ENCODE measurements around the gene RPL29. TPM values are rescaled to one million over a fixed set of nuclear protein-coding genes. Genes with fewer than 3 reads are reported as not detected.

RPL29 gene
- total RNA-seq, 4 donors from 2014 or later, result 1,428 to 2,708 (median 2,246) TPM

- TF ChIP-seq POLR2AphosphoS5 (IDR thresholded peaks at IDR 0.05), result no peak
- no peak for TF ChIP-seq POLR2A (IDR thresholded peaks at IDR 0.05)
- TF ChIP-seq, protein P1, sequence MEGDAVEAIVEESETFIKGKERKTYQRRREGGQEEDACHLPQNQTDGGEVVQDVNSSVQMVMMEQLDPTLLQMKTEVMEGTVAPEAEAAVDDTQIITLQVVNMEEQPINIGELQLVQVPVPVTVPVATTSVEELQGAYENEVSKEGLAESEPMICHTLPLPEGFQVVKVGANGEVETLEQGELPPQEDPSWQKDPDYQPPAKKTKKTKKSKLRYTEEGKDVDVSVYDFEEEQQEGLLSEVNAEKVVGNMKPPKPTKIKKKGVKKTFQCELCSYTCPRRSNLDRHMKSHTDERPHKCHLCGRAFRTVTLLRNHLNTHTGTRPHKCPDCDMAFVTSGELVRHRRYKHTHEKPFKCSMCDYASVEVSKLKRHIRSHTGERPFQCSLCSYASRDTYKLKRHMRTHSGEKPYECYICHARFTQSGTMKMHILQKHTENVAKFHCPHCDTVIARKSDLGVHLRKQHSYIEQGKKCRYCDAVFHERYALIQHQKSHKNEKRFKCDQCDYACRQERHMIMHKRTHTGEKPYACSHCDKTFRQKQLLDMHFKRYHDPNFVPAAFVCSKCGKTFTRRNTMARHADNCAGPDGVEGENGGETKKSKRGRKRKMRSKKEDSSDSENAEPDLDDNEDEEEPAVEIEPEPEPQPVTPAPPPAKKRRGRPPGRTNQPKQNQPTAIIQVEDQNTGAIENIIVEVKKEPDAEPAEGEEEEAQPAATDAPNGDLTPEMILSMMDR (IDR thresholded peaks at IDR 0.05), result no peak
- no peak for TF ChIP-seq EP300 (IDR thresholded peaks at IDR 0.05)
- Histone ChIP-seq H3K4me3 (no peak overlapping the region), H3K27ac (peak overlapping the region; percentile 68), H3K4me1 (peaks cover 60% of the 10 kb centered on the region), H3K27me3 (no peaks in the 10 kb centered on the region), H3K9me3 (no peaks in the 10 kb centered on the region), H3K36me3 (no peaks in the 10 kb centered on the region)
- no peak for DNase-seq (ENCODE audit: low spot score in 2 of 2)
- WGBS, result 84% methylated on average over 8 of the region's 8 CpGs
These were observed 44.9 kb upstream of the RPL29 start for GRCh38 chr3:52040600-52040999.

- H3K4me3 ChIP-seq, result no peak overlapping the region
- H3K4me1 ChIP-seq, result peaks cover 52% of the 10 kb centered on the region
- H3K27ac ChIP-seq, result peak overlapping the region; percentile 75
- TF ChIP-seq, protein P1 (IDR thresholded peaks at IDR 0.05), result no peak
- TF ChIP-seq POLR2A (IDR thresholded peaks at IDR 0.05), result no peak
- peak in 1 of 2 donors; percentile 87 for DNase-seq (ENCODE audit: low spot score in 2 of 2)
- no peaks in the 10 kb centered on the region for H3K9me3 ChIP-seq
- WGBS, result 50% methylated on average over 1 of the region's 17 CpGs
- H3K27me3 ChIP-seq, result no peaks in the 10 kb centered on the region
- no peaks in the 10 kb centered on the region for H3K36me3 ChIP-seq
These were observed 44.2 kb upstream of the RPL29 start for GRCh38 chr3:52039846-52040245.

DNA sequence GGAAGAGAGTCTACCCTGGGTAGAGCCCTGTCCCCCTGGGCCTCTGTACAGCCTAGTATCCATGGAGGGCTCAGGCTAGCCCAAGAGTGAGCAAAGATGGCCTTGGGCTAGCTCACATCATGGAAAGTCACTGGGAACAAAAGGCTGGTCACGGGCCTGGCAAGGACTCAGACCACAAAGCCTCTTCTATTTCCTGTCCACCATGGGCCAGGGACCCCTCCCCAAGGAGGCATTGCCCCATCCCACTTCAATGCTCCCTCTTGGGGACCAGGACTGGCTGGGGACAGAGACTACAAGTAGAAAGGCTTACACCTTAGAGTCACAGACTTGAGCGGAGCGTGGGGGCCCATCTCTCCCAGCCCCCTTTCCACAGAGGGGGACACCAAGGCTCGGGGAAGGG, 43.7 kb upstream of the RPL29 start:
- Histone ChIP-seq H3K27ac (peak overlapping the region; percentile 75), H3K9me3 (no peaks in the 10 kb centered on the region), H3K4me3 (no peak overlapping the region), H3K4me1 (peaks cover 48% of the 10 kb centered on the region), H3K27me3 (no peaks in the 10 kb centered on the region), H3K36me3 (no peaks in the 10 kb centered on the region)
- TF ChIP-seq POLR2A (IDR thresholded peaks at IDR 0.05) (no peak), POLR2AphosphoS5 (IDR thresholded peaks at IDR 0.05) (no peak), EP300 (IDR thresholded peaks at IDR 0.05) (no peak)
- TF ChIP-seq, protein P1 (IDR thresholded peaks at IDR 0.05), result no peak
- 80% methylated on average over 4 of the region's 4 CpGs for WGBS
- DNase-seq (ENCODE audit: low spot score in 2 of 2), result no peak

DNA sequence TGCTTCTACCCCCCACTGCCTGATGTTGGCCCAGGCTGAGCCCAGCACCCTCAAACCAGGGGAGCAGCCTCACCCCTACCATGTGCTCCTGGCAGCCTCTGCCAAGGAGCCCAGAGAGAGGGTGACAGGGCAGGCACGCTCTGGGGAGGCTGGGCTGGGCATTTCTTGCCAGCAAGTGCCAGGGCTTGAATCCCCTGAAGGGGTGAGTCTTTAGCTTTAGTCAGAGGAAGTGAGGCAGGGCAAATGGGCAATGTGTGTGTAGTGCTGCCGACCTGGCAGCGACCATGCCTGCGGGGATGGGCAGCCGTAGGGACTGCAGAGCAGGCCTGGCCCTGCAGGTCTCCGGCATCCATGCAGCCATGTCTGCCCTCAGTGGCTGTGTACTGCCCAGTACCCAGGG, 42.5 kb upstream of the RPL29 start:
- no peaks in the 10 kb centered on the region for H3K27me3 ChIP-seq
- 76% methylated on average over 5 of the region's 6 CpGs for WGBS
- H3K4me3 ChIP-seq, result no peak overlapping the region
- DNase-seq (ENCODE audit: low spot score in 2 of 2), result no peak
- H3K27ac ChIP-seq, result no peak overlapping the region
- H3K4me1 ChIP-seq, result peaks cover 48% of the 10 kb centered on the region
- TF ChIP-seq POLR2A (IDR thresholded peaks at IDR 0.05), result no peak
- H3K9me3 ChIP-seq, result no peaks in the 10 kb centered on the region
- H3K36me3 ChIP-seq, result no peaks in the 10 kb centered on the region

DNA sequence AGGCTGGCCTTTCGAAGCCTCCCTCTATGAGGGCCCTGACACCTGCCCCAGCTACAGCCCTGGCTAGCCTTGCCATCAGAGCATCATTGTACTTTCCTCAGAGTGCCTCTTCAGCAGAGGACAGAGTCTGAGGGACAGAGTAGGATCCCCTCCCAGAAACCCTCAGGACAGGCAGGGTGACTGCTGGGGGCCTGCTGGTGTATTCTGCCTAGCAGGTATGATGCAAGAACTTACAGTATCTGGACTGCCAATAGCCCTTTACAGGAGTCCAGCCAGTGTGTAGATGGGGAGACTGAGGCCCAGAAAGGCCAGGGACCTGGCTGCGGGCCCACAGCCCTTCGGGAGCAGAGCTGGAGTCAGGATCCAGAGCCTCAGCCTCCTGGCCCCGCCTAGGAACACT, 41.6 kb upstream of the RPL29 start:
- peaks cover 58% of the 10 kb centered on the region for H3K4me1 ChIP-seq
- no peaks in the 10 kb centered on the region for H3K27me3 ChIP-seq
- TF ChIP-seq POLR2AphosphoS5 (IDR thresholded peaks at IDR 0.05) (no peak), POLR2A (IDR thresholded peaks at IDR 0.05) (no peak), EP300 (IDR thresholded peaks at IDR 0.05) (no peak)
- H3K36me3 ChIP-seq, result no peaks in the 10 kb centered on the region
- WGBS, result 83% methylated on average over 1 of the region's 4 CpGs
- H3K27ac ChIP-seq, result no peak overlapping the region
- DNase-seq (ENCODE audit: low spot score in 2 of 2), result no peak
- no peak overlapping the region for H3K4me3 ChIP-seq
- H3K9me3 ChIP-seq, result no peaks in the 10 kb centered on the region

DNA sequence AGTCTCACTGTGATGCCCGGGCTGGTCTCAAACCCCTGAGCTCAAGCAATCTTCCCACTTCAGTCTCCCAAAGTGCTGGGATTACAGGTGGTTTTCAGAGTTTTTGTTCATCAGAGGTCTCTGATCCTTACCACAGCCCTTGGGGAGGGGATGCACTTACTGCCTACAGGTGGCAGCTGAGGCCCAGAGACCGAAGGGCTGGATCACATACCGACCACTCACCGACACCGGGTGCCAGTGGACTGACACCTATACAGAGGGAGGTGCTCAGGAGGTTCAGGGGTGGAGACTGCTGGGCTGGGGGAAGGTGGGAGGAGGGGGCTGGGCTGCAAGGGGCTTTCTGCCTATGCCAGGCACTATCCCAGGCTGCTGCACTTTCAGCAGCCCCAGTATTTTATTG, 41.1 kb upstream of the RPL29 start:
- no peak overlapping the region for H3K4me3 ChIP-seq
- TF ChIP-seq POLR2AphosphoS5 (IDR thresholded peaks at IDR 0.05) (no peak), POLR2A (IDR thresholded peaks at IDR 0.05) (no peak), EP300 (IDR thresholded peaks at IDR 0.05) (no peak)
- TF ChIP-seq, protein P1 (IDR thresholded peaks at IDR 0.05), result no peak
- H3K9me3 ChIP-seq, result no peaks in the 10 kb centered on the region
- H3K4me1 ChIP-seq, result peaks cover 58% of the 10 kb centered on the region
- no peaks in the 10 kb centered on the region for H3K27me3 ChIP-seq
- DNase-seq (ENCODE audit: low spot score in 2 of 2), result no peak
- no peaks in the 10 kb centered on the region for H3K36me3 ChIP-seq
- H3K27ac ChIP-seq, result no peak overlapping the region
- WGBS, result 57% methylated on average over 5 of the region's 5 CpGs

All from suprapubic skin (tissue), 4 donors.